Stomach (tissue), 9 donors: ENCODE data around the gene CSE1L. TPM values are rescaled to one million over a fixed set of nuclear protein-coding genes. Genes with fewer than 3 reads are reported as not detected.
"Not testable (repeated sequence)": the region's sequence is repeated elsewhere in the genome, so short reads cannot be mapped to it uniquely, and the experiment has no call there.

ENCODE experiments used
- DNase-seq, 2 donors: peaks; one replicate each; pipeline versions ENCODE4 v3.0.0 to v3.0.0-alpha.2; 2013 to 2019
- H3K27ac ChIP-seq, 5 donors: fragments of 200-600 bp in 4 of 5; sonication (generic) in 4 of 5; one replicate each; pipeline ENCODE4 v1.5.1; 2013 to 2019; ENCODE audit warnings: mild to moderate bottlenecking in 1 of 5, moderate library complexity in 1 of 5
- H3K27me3 ChIP-seq, 3 donors: fragments of 200-600 bp; sonication (generic); one replicate each; pipeline ENCODE4 v1.5.1; 2017 to 2019; ENCODE audit warnings: mixed run types in 1 of 3
- H3K36me3 ChIP-seq, 4 donors: fragments of 200-600 bp; sonication (generic); 1 replicate in 3 of 4; 2 replicates in 1 of 4; pipeline ENCODE4 v1.5.1; 2016 to 2019
- H3K4me1 ChIP-seq, 4 donors: fragments of 200-600 bp; sonication (generic); one replicate each; pipeline ENCODE4 v1.5.1; 2016 to 2019
- H3K4me3 ChIP-seq, 4 donors: fragments of 200-600 bp; sonication (generic) in 3 of 4; one replicate each; pipeline ENCODE4 v1.5.1; 2016 to 2019; ENCODE audit warnings: mild to moderate bottlenecking in 1 of 4
- H3K9me3 ChIP-seq, 4 donors: fragments of 200-600 bp; sonication (generic); one replicate each; pipeline ENCODE4 v1.5.1; 2016 to 2019
- CTCF ChIP-seq, 7 experiments: fragments of 450-650 bp in 4 of 7; fragments of 200-600 bp in 3 of 7; sonication (generic) in 3 of 7; IDR thresholded peaks; one replicate each; pipeline ENCODE4 v1.5.1; 2016 to 2019; ENCODE audit warnings: antibody characterized with exemption in 7 of 7, control low read depth in 2 of 7, mild to moderate bottlenecking in 1 of 7
- EP300 ChIP-seq: sonication (generic); formaldehyde crosslinking; IDR thresholded peaks from one replicate; pipeline ENCODE4 v1.6.1; 2017; ENCODE audit warnings: antibody characterized with exemption
- POLR2A ChIP-seq, 4 donors: fragments of 450-650 bp; IDR thresholded peaks; one replicate each; pipeline ENCODE4 v1.6.1; 2016; ENCODE audit warnings: antibody characterized with exemption in 4 of 4, control low read depth in 2 of 4, mild to moderate bottlenecking in 1 of 4, moderate library complexity in 1 of 4
- POLR2AphosphoS5 ChIP-seq, 3 donors: sonication (generic); formaldehyde crosslinking; IDR thresholded peaks; one replicate each; pipeline ENCODE4 v1.6.1; 2016; ENCODE audit warnings: antibody characterized with exemption in 3 of 3
- WGBS, 5 donors: extraction: QIAGEN DNeasy Blood & Tissue Kit in 3 of 5; methylation state at CpG; one replicate each; pipeline versions ENCODE4 v1.1.5 to v1.1.7; 2013 to 2018; 5-methylcytosine and 5-hydroxymethylcytosine counted together
- intact Hi-C: fragments of 100-400 bp; cut with DNase I; formaldehyde crosslinking; loops from one replicate; pipeline ENCODE4 v1.15.1; 2023; ENCODE audit warnings: low total_unique reads
- polyA plus RNA-seq, 3 donors: library from polyadenylated mRNA; stranded (reverse); fragments of 200-250 nt; gene quantifications; one replicate each; pipeline ENCODE4 v1.2.3, GENCODE V29; 2013
- total RNA-seq, 5 donors: library from RNA; depleted of rRNA; stranded (reverse); fragments of >200 nt; gene quantifications; one replicate each; pipeline versions ENCODE4 v1.1.0 to v1.2.3, GENCODE V29; 2014 to 2016
- donor health status: healthy with polysubstance abuse.
- donor health status: Bipolar disorder and iron deficiency.
- donor health status: healthy.

The CSE1L gene
- total and polyA plus RNA-seq, 8 donors = 2.0 to 66.1 (median 31.1) TPM

GRCh38 chr20:49001741-49002140 lies 44.4 kb upstream of the CSE1L start:
- Histone ChIP-seq H3K27me3 (no peaks in the 10 kb centered on the region), H3K9me3 (no peaks in the 10 kb centered on the region), H3K4me1 (no peaks in the 10 kb centered on the region), H3K36me3 (peaks cover 63 to 100% (median 100%) of the 10 kb centered on the region in 4 donors), H3K27ac (no peak overlapping the region), H3K4me3 (no peak overlapping the region)
- no peak for DNase-seq
- intact Hi-C loops = no loop called here
- 96 to 99% (median 97%) methylated on average over 7 of the region's 7 CpGs for WGBS, 5 donors
- no peak for TF ChIP-seq POLR2AphosphoS5 (IDR thresholded peaks at IDR 0.05)
- TF ChIP-seq POLR2A (IDR thresholded peaks at IDR 0.05) = no peak

GRCh38 chr20:49006446-49006980 lies 39.6 kb upstream of the CSE1L start:
- intact Hi-C loops = no loop called here
- DNase-seq = no peak
- 74 to 87% (median 84%) methylated on average over 8 of the region's 8 CpGs for WGBS, 5 donors
- H3K36me3 ChIP-seq = peaks cover 39 to 100% (median 99%) of the 10 kb centered on the region in 4 donors
- no peaks in the 10 kb centered on the region for H3K9me3 ChIP-seq
- H3K4me1 ChIP-seq = no peaks in the 10 kb centered on the region
- no peak for TF ChIP-seq EP300
- no peak for TF ChIP-seq CTCF (IDR thresholded peaks at IDR 0.05)
- TF ChIP-seq POLR2AphosphoS5 (IDR thresholded peaks at IDR 0.05) = no peak
- no peak for TF ChIP-seq POLR2A (IDR thresholded peaks at IDR 0.05)
- H3K27ac ChIP-seq = no peak overlapping the region
- no peaks in the 10 kb centered on the region for H3K27me3 ChIP-seq
- no peak overlapping the region for H3K4me3 ChIP-seq

- Histone ChIP-seq H3K27ac (peak overlapping the region; percentile 10 to 77 (median 43)), H3K27me3 (no peaks in the 10 kb centered on the region), H3K36me3 (peaks cover 54 to 100% (median 99%) of the 10 kb centered on the region in 4 donors), H3K4me1 (no peaks in the 10 kb centered on the region), H3K9me3 (no peaks in the 10 kb centered on the region), H3K4me3 (no peak overlapping the region)
- TF ChIP-seq CTCF (IDR thresholded peaks at IDR 0.05) = no peak
- no peak for TF ChIP-seq EP300
- TF ChIP-seq POLR2AphosphoS5 (IDR thresholded peaks at IDR 0.05) = no peak
- no peak for TF ChIP-seq POLR2A (IDR thresholded peaks at IDR 0.05)
- DNase-seq = no peak
- intact Hi-C loops = no loop called here
- 91 to 94% (median 92%) methylated on average over 12 of the region's 12 CpGs for WGBS, 5 donors
Observed at GRCh38 chr20:49009899-49010631, 36.0 kb upstream of the CSE1L start.

- DNase-seq = no peak
- Histone ChIP-seq H3K4me3 (no peak overlapping the region), H3K9me3 (no peaks in the 10 kb centered on the region), H3K36me3 (peaks cover 65 to 100% (median 97%) of the 10 kb centered on the region in 4 donors), H3K4me1 (no peaks in the 10 kb centered on the region), H3K27ac (no peak overlapping the region), H3K27me3 (no peaks in the 10 kb centered on the region)
- intact Hi-C loops = no loop called here
- no peak for TF ChIP-seq EP300
- TF ChIP-seq POLR2A (IDR thresholded peaks at IDR 0.05) = no peak
- TF ChIP-seq CTCF (IDR thresholded peaks at IDR 0.05) = no peak
- TF ChIP-seq POLR2AphosphoS5 (IDR thresholded peaks at IDR 0.05) = no peak
- 91 to 94% (median 92%) methylated on average over 5 of the region's 5 CpGs for WGBS, 5 donors
Observed at GRCh38 chr20:49024220-49024619, 21.9 kb upstream of the CSE1L start.

GRCh38 chr20:49028177-49028576 lies 17.9 kb upstream of the CSE1L start:
- H3K4me1 ChIP-seq, DNase-seq, intact Hi-C loops, H3K27ac ChIP-seq, H3K27me3 ChIP-seq, H3K9me3 ChIP-seq, H3K4me3 ChIP-seq: not testable (repeated sequence)
- WGBS, 5 donors = 94 to 100% (median 98%) methylated on average over 2 of the region's 2 CpGs
- H3K36me3 ChIP-seq = peaks cover 65 to 100% (median 95%) of the 10 kb centered on the region in 4 donors
